Measurements from ENCODE around the gene EML4.

- TF ChIP-seq POLR2A (IDR thresholded peaks at IDR 0.05; ENCODE audit: low read length) (no peak), GATA1 (IDR thresholded peaks at IDR 0.05; ENCODE audit: low read depth, low read length) (no peak)
Measured at GRCh38 chr2:42180300-42180699, 11.1 kb downstream of the EML4 start.
